Effector memory CD8-positive, alpha-beta T cell (primary cell): ENCODE data around the gene STUB1.

Experiments
- ATAC-seq: fragments of 150-1000 bp; cut with Tn5 transposase; replicated peaks from 2 replicates; pipeline ENCODE4 v1.10.0; 2021; ENCODE audit warnings: mild to moderate bottlenecking, moderate library complexity
- DNase-seq, 3 experiments: peaks; one replicate each; pipeline ENCODE4 v3.0.0; 2021
- H3K27ac Mint-ChIP-seq, 2 donors: one replicate each; pipeline ENCODE4 v1.8.0; 2022; ENCODE audit warnings: mild to moderate bottlenecking in 2 of 2, mixed read lengths in 2 of 2, moderate library complexity in 2 of 2
- H3K27me3 Mint-ChIP-seq, 2 donors: one replicate each; pipeline ENCODE4 v1.8.0; 2022; ENCODE audit warnings: mixed read lengths in 2 of 2
- H3K36me3 Mint-ChIP-seq: one replicate; pipeline ENCODE4 v1.8.0; 2022; ENCODE audit warnings: mild to moderate bottlenecking, moderate library complexity, mixed read lengths; ENCODE audit not compliant: insufficient read depth
- H3K4me1 Mint-ChIP-seq, 2 donors: one replicate each; pipeline ENCODE4 v1.8.0; 2022; ENCODE audit warnings: low read depth in 2 of 2, mixed read lengths in 2 of 2
- H3K4me3 Mint-ChIP-seq, 2 donors: one replicate each; pipeline ENCODE4 v1.8.0; 2022; ENCODE audit warnings: mild to moderate bottlenecking in 2 of 2, mixed read lengths in 2 of 2, moderate library complexity in 2 of 2
- H3K9me3 Mint-ChIP-seq, 2 donors: one replicate each; pipeline ENCODE4 v1.8.0; 2022; ENCODE audit warnings: mixed read lengths in 2 of 2

The STUB1 gene

DNA sequence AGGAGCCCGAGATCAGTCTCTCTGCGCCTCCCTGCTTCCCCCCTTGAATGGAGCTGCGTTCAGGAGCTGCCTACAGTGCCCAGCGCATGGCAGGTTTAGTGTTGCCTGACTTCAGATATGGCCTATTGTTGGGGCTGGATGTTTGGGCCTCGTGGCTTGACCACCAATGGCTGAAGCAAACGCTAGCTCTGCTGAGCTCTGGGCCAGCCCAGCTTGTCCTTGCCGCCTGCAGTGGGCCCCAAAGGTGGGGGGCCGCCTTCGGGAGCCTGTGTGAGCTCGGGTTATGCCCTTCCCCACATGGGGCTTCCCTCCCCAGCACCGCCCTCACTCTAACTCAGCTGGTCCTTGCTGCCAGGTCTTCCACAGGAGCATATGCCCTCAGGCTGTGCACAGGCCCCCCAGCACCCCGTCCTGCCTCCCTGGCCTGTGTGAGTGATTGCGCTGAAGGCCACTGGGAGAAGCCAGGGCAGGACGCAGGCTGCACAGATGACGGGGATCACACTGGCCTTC is 42.1 kb upstream of the STUB1 start:
- H3K9me3 Mint-ChIP-seq = peaks cover 0 to 2% of the 10 kb centered on the region in 2 donors
- H3K27me3 Mint-ChIP-seq = peaks cover 0 to 6% of the 10 kb centered on the region in 2 donors
- H3K27ac Mint-ChIP-seq = peak overlapping the region in 1 of 2 donors; percentile 55
- ATAC-seq (no peak), DNase-seq (no peak)
- peaks cover 7 to 10% of the 10 kb centered on the region in 2 donors for H3K4me1 Mint-ChIP-seq
- peaks cover 24% of the 10 kb centered on the region for H3K36me3 Mint-ChIP-seq
- peak overlapping the region; percentile 45 to 99 for H3K4me3 Mint-ChIP-seq

DNA sequence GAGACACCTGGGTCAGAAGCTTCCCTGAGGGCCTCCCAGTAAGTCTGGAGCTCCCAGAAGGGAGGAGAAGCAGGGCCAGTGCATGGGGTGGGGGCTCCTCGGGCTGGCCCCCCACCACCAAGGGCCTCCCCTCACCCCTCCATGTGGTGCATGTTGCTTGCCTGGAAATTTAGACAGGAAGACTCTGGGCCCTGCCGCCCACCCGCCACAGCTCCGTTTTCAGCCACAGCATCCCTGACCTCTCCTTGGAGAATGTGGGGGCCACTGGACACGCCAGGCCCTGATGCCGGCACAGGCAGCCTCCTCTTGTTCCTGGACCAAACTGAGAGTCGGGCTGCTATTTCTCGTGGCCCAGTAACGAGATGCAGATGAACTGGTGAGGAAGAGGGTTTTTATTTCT is 41.4 kb upstream of the STUB1 start:
- Mint-ChIP-seq H3K4me3 (peak overlapping the region in 1 of 2 donors; percentile 6), H3K27ac (no peak overlapping the region), H3K9me3 (peaks cover 0 to 2% of the 10 kb centered on the region in 2 donors), H3K36me3 (peaks cover 27% of the 10 kb centered on the region), H3K4me1 (peaks cover 7 to 10% of the 10 kb centered on the region in 2 donors), H3K27me3 (peaks cover 0 to 6% of the 10 kb centered on the region in 2 donors)
- no peak for DNase-seq
- ATAC-seq = no peak

- H3K27me3 Mint-ChIP-seq = peaks cover 0 to 6% of the 10 kb centered on the region in 2 donors
- DNase-seq (no peak), ATAC-seq (no peak)
- H3K9me3 Mint-ChIP-seq = peaks cover 0 to 2% of the 10 kb centered on the region in 2 donors
- H3K27ac Mint-ChIP-seq = no peak overlapping the region
- H3K4me3 Mint-ChIP-seq = peak overlapping the region; percentile 47 to 50
- H3K4me1 Mint-ChIP-seq = peaks cover 5 to 10% of the 10 kb centered on the region in 2 donors
- H3K36me3 Mint-ChIP-seq = peaks cover 27% of the 10 kb centered on the region
Measured at GRCh38 chr16:640614-641013, 39.6 kb upstream of the STUB1 start.

- ATAC-seq (peak; percentile 28), DNase-seq (peak; percentile 37 to 42 (median 38))
- Mint-ChIP-seq H3K27ac (peak within 1 kb of the TSS in 1 of 2 donors; percentile 57), H3K4me1 (peaks cover 3 to 9% of the 10 kb centered on the region in 2 donors), H3K36me3 (peaks cover 22% of the 10 kb centered on the region), H3K9me3 (peaks cover 0 to 2% of the 10 kb centered on the region in 2 donors), H3K27me3 (peaks cover 0 to 3% of the 10 kb centered on the region in 2 donors), H3K4me3 (peak within 1 kb of the TSS; percentile 72)
Measured at GRCh38 chr16:641326-642188, 38.7 kb upstream of the STUB1 start, which contains the start of gene MCRIP2. Gene MCRIP2, plus strand, starts transcription at chr16:641828. Its CDS starts 164 bp downstream, at chr16:641992.

DNA sequence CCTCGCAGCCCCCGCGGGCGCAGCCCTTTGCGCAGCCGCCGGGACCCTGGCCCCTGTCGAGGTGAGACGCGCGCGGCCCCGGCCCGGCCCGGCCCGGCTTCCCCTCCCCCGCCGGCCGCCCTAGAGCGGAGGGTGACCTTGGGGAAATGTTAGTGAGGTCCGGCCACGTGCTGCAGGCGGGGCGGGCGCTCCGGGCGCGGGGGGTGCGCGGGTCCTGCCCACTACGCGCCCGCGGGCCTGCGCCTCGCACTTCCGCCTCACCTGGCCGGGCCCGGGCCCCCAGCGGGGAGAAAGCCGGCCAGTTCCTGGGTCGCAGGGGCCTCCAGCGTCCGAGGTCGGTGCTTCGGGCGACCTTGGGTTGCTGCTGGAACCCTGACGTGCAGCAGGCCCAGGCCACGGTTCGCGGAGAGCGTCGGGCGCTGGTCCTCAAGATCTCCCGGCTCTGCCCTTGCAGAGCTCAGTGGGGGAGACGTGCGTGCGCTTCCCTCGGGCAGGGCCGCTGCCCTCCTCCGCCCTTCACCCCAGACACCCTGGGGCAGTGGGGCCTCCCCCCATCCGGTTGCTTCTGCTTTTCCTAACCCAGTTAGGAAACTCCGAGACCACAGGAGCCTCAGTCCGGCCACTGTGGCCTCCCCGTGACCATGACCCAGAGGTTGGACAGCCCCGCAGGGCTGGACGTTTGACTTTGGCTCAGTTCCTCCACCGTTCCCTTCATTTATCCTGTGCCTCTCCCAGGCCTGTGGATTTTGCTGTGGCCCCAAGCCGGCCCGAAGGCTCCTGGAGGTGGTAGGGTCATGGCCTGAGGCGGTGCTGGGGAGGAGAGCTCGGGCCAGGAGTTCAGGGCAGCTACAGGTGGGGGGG is 37.8 kb upstream of the STUB1 start:
- DNase-seq (no peak), ATAC-seq (peak; percentile 52)
- H3K4me1 Mint-ChIP-seq = peaks cover 0 to 7% of the 10 kb centered on the region in 2 donors
- H3K36me3 Mint-ChIP-seq = peaks cover 13% of the 10 kb centered on the region
- H3K27me3 Mint-ChIP-seq = no peaks in the 10 kb centered on the region
- no peaks in the 10 kb centered on the region for H3K9me3 Mint-ChIP-seq
- peak overlapping the region in 1 of 2 donors; percentile 57 for H3K27ac Mint-ChIP-seq
- peak overlapping the region; percentile 72 for H3K4me3 Mint-ChIP-seq

DNA sequence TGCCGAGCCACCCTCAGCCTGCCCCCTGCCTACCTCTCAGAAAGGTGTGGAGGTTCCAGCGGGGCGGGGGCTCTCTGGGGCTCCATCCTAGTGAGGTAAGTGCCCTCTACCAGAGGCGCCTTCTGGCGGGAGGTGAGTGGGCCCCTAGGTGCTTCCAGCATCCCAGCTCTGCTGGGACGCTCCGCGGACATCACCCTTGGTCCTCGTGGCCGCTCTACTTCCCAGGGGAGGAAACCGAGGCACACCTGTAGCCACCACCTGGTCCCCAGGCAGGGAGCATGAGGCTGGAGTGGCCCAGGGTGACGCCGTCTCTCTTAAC is 37.2 kb upstream of the STUB1 start:
- Mint-ChIP-seq H3K4me3 (peak overlapping the region; percentile 72), H3K4me1 (peaks cover 0 to 5% of the 10 kb centered on the region in 2 donors), H3K36me3 (peaks cover 7% of the 10 kb centered on the region), H3K27ac (peak overlapping the region in 1 of 2 donors; percentile 57), H3K9me3 (no peaks in the 10 kb centered on the region), H3K27me3 (no peaks in the 10 kb centered on the region)
- ATAC-seq (no peak), DNase-seq (no peak)

DNA sequence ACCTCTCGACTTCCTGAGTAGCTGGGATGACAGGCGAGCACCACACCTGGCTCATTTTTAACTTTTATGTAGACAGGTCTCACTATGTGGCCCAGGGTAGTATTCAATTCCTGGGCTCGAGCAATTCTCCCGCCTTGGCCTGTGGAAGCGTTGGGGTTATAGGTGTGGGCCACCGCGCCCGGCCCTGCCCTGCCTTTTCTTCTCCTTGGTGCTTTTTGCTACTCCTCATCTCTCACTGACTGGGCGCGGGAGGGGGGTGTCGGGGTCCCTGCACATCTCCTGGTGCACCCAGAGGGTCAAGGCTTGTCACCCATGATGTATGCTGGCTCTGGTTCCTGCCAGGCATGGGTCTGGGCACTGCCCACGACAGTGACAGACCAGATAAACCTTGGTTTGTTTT is 35.7 kb upstream of the STUB1 start:
- no peak for ATAC-seq
- Mint-ChIP-seq H3K36me3 (peaks cover 4% of the 10 kb centered on the region), H3K4me3 (peak overlapping the region; percentile 72), H3K27me3 (no peaks in the 10 kb centered on the region), H3K4me1 (peaks cover 0 to 5% of the 10 kb centered on the region in 2 donors), H3K27ac (no peak overlapping the region), H3K9me3 (no peaks in the 10 kb centered on the region)
- no peak for DNase-seq

- Mint-ChIP-seq H3K4me3 (no peak overlapping the region), H3K27ac (no peak overlapping the region), H3K36me3 (peaks cover 9% of the 10 kb centered on the region)
Measured at GRCh38 chr16:645852-646678, 34.1 kb upstream of the STUB1 start.

DNA sequence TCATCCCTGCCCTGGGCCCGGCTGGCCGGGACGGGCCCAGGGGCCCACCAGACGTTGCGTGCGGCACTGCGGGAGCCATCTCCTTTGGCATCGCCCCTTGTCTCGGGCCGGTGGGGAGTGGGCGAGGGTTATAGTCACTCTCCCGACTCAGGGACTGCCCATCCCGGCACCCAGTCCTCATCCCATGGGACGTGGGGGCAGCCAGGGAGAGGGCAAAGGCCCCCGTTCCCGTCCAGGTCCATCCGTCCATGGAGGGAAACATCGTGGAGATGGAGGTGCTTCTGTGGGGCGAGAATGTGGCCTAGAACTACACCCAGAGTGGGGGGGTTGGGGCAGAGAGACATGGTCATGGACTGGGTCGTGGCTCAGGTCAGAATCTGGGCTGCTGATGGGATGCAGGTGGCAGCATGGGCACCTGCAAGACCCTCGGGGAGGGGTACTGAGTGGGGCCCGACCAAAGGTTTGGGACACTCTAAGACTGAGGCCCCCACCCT is 33.5 kb upstream of the STUB1 start:
- no peak for ATAC-seq
- peaks cover 0 to 5% of the 10 kb centered on the region in 2 donors for H3K4me1 Mint-ChIP-seq
- no peak for DNase-seq
- H3K36me3 Mint-ChIP-seq = peaks cover 9% of the 10 kb centered on the region
- H3K9me3 Mint-ChIP-seq = no peaks in the 10 kb centered on the region
- peak overlapping the region in 1 of 2 donors; percentile 20 for H3K27ac Mint-ChIP-seq
- no peak overlapping the region for H3K4me3 Mint-ChIP-seq
- H3K27me3 Mint-ChIP-seq = no peaks in the 10 kb centered on the region

More at GRCh38 chr16:645852-646678, 34.1 kb upstream of the STUB1 start:
- ATAC-seq (no peak), DNase-seq (no peak)
- no peaks in the 10 kb centered on the region for H3K27me3 Mint-ChIP-seq
- H3K4me1 Mint-ChIP-seq = peaks cover 0 to 5% of the 10 kb centered on the region in 2 donors
- H3K9me3 Mint-ChIP-seq = no peaks in the 10 kb centered on the region

DNA sequence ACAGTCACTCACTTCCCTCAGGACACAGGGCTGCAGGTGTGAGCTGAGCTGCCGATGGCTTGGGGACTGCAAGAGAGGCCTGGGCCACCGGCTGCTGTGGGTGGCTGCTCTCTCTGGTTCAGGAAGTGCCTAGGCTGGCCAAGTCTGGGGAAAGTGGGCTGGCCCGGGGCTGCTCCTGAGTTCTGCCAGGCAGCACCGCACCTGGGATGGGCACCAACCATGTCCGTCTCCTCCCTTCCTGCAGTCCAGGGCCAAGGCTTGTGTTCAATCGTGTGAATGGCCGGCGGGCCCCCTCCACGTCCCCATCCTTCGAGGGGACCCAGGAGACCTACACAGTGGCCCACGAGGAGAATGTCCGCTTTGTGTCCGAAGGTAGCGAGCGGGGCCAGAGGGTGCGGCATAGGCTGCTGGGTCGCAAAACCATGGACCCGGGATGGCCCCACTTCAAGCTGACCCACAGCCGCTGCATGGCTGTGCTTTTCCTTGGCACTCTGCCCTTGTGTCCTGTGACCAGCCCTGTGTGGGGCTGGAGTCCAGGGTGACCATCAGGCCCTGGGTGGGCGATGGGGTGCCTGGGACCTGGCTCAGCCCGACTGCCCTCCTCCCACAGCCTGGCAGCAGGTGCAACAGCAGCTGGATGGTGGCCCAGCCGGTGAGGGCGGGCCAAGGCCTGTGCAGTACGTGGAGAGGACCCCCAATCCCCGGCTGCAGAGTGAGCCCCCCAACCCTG is 32.9 kb upstream of the STUB1 start:
- peaks cover 9% of the 10 kb centered on the region for H3K36me3 Mint-ChIP-seq
- DNase-seq = no peak
- ATAC-seq = no peak
- H3K4me1 Mint-ChIP-seq = peaks cover 0 to 5% of the 10 kb centered on the region in 2 donors
- H3K9me3 Mint-ChIP-seq = no peaks in the 10 kb centered on the region
- H3K27ac Mint-ChIP-seq = peak overlapping the region in 1 of 2 donors; percentile 20
- no peak overlapping the region for H3K4me3 Mint-ChIP-seq
- no peaks in the 10 kb centered on the region for H3K27me3 Mint-ChIP-seq

DNA sequence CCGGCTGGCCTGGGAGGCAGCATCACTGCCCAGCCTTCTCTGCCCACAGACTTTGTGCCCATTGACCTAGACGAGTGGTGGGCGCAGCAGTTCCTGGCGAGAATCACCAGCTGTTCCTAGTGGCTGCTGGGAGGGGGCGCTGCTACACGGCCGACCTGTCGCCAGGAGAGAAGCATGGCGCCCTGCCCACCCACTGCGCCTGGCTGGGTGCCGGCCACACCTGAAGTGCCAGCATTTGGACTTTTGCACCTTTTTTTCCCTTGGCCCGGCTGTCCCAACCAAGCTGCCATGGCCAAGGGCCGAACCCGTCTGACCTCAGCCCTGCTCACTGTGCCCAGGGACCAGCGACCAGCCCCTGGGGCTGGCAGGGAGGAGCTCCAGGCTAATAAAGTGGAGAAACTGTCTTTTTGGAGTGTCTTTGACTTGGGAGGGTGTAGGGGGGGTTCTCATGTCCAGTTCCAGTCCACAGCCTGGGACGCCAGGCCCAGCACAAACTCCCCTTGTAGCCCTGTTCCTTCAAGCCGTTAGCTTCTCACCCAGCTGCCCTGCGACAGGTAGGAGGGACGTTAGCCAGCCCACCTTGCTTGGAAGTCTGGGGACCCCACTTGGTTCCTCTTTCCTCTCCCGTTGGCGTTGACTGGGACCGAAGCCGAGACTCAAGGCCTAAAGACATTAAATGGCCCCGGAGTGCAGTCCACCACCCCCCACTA is 32.0 kb upstream of the STUB1 start:
- no peak for DNase-seq
- Mint-ChIP-seq H3K27ac (peak overlapping the region; percentile 41 to 80), H3K36me3 (peaks cover 9% of the 10 kb centered on the region), H3K4me1 (peaks cover 0 to 3% of the 10 kb centered on the region in 2 donors), H3K27me3 (no peaks in the 10 kb centered on the region), H3K9me3 (no peaks in the 10 kb centered on the region), H3K4me3 (peak overlapping the region; percentile 63 to 74)
- ATAC-seq = no peak
